HG03108 (cell line): ENCODE results near the gene TADA1.
"Not testable (repeated sequence)": the region's sequence is repeated elsewhere in the genome, so short reads cannot be mapped to it uniquely, and the experiment has no call there.

Experiments used
- ATAC-seq: cut with Tn5 transposase; IDR thresholded peaks from one replicate; pipeline ENCODE4 v1.9.1; 2021; ENCODE audit warnings: moderate library complexity; ENCODE audit not compliant: unreplicated experiment

Gene TADA1

DNA sequence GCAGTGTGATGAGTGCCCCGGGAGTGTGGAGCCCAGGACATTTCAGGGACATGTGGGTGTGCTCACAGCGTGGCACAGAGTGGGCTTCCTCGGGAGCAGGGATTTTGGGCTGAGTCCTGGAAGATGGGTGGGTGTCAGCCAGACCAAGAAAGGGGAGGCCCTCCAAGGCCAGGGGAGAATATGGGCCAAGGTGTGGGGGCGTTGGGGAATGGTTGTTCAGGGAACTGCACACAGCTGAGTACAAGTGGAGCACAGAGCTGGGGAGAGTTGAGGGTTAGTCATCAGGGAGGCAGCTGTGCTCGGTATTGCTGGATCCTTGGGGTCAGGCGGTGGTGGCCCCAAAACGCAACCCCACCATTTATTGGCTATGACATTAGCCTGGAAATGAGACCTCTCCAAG is 31.3 kb downstream of the TADA1 start:
- no peak for ATAC-seq

DNA sequence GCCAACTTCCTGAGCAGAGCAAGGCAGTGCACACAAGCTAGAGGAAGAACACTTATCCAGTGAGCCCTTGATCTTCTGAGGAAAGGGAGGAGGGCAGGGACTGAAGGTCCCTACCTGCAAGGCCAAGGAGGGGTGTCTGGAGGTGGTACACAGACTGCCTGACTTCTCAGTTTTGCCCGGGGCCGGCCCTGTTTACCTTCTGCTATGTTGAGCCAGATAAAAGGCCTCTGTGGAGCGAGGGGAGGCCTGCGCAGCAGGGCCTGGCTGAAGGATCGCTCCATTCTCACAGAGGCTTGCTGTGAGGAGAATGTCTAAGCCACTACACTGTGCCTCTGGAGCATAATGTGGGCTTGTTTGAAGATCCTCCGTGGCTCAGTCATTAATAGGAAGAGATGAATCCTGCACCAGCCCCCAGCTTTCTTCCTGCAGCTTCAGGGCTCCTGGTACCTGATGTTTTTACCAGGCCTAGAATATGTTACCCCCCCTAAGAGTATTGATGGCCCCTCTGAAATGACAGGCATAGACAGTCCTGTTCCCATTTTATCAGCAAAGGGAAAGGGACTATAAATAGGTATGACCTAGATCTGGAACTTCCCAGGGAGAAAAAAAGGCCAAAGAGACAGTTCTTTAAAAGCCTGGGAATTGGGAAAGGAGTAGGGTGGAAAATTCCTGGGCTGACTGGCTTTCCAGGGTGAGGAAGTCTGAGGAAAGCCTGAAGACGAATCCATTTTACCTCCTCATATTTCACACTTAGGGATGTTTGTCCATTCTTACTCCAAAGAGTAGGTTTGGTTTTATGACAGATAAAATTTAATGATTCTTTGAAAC is 32.1 kb downstream of the TADA1 start:
- ATAC-seq = no peak

DNA sequence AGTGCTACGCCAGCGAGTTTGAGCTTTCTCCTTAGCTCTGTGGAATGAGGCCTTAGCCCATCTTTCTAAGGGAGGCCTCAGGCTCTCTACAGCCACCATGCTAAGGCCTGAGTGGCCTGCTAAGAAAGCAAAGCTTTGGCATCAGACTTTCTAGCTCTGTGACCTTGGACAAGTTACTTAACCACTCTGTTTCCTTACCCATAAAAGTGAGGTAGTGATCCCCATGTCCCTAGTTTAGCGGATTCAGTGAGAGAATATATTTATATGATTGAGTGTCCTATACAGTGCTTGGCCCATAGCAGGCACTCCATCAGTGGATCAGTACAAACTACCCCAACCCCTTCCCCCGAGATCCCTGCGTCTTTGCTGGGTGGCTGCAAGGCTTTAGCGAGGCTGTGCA is 32.7 kb downstream of the TADA1 start:
- ATAC-seq = no peak

DNA sequence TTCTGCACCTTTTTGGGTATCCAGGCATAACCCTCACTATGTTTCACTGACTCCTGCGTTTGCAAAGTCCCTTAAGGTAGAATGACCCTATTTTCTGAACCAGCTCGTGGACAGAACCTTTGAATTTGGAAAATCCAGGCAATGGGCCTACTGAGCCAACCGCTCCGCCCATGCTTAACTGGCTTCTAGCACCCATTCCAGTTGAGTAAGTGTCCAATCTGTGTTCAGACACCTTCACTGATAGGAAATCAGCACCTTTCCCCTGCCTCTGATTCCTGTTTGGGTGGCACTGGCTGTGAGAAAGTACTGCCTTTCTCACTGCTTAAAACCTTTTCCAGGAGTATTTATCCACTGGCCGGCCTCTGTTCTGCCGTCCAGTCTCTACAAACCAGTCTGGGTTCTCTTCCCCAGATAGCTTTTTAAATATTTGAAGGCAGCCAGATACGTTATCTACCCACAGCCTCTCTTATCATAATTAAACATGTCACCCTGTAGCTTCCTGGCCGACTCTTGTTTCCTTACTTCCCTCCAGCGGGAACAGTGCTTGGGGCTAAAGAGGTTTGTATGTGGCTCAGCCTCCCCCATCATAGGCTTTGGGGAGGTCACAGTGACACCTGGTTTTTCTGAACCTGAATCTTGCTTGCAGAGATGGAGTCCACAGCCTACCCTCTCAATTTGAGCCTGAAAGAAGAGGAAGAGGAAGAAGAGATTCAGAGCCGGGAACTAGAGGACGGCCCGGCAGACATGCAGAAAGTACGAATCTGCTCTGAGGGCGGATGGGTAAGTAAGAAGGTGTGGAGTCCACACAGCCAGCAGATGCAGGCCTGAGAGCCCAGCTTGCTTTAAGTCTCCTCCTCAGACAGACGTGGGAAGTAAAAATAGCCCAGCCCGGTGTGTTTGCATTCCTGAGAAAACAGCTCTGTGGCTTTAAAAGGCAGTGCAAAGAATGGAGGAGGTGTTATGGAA is 35.5 kb downstream of the TADA1 start:
- no peak for ATAC-seq

DNA sequence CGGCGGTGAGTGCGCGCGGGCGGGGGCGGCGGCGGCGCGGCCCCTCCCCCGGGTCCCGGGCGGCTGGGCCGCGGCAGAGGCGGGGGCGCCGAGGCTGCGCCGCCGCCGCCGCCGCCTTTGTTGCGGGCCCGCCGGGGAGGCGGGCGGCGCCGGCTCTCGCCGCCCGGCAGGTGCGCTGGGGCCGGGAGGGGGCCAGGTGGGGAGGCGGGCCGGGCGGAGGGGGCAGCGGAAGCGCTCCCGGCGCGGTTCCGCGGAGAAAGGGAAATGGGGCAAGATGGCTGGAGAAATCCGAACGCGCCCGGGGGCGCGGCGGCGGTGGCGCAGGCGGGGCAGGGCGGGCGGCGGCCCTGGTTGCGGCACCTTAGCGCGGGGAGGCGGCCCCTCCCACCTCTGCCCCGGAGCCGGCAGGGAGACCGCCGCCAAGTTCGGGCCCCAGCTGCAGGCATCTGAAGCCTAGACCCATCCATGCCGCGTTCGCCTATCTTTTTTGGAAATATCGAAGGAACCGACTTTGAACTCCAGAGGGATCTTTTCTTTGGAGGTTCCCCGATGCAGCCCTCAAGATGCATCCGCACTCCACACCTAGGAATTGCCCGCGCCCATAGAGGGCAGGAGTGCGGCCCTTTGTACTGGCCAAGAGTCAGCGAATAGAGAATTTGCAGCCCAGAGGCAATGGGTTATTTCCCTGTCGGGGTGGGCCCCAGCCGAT is 36.3 kb downstream of the TADA1 start:
- peak; percentile 23 for ATAC-seq

DNA sequence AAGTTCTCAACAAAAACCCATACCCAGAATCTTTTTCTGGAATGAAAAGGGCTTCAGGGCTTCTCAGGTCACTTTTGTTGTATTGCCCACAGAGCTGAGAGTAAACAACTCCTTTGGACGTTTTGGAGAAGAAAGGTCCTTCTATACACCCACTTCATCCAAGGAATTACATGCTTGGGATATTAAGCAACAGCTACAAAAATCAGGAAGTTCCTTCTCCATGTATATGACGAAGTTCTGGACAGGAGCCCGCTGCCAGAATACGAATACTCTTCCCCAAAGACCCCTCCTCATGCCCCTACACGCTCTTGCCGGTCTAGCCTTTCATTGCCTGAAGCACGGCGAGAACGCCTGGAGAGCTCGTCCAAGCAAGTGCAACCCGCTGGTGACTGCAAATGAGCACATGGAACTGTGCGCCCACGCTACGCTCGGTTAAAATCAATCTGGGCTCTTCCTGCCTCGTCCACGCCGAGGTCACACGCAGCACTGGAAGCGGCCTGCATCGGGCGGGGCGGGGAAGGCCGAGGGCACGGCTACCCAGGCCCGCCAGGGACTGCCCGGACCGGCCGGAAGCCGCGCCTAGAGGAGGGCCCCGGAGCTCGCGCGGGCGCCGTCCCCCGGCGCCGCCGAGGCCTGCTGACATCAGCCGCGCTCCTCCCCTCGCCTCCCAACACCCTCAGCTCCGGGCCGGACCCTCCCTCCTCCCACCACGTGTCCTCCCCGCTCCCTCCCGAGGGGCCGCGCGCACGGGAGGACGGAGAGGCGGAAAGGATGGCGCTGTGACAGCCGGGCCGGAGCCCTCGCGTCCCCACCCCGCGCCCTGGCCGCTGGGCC is 37.1 kb downstream of the TADA1 start, which contains the start of gene POGK:
Gene POGK, plus strand, starts transcription at position 710 of the 834 bp plus-strand sequence. CDS start 1,482 bp downstream, outside the sequence.
- peak; percentile 99 for ATAC-seq

DNA sequence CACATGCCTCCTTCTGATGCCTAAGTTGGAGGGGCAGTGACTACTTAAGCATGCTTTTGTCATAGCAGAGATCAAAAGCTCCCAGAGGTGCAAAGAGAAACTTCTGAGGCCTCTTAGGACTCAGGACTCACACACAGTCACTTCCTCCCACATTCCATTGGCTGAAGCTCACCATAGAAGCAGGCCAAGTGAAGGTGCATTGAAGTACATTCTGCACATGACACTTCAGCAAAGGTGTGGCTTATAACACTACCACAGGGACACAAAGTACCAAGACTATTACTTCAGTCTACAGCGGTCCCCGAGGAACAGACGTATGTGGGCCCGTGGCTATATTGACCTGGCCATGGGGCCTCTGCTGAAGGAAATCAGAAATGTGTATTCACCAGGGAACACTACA is 39.3 kb downstream of the TADA1 start:
- ATAC-seq = no peak

DNA sequence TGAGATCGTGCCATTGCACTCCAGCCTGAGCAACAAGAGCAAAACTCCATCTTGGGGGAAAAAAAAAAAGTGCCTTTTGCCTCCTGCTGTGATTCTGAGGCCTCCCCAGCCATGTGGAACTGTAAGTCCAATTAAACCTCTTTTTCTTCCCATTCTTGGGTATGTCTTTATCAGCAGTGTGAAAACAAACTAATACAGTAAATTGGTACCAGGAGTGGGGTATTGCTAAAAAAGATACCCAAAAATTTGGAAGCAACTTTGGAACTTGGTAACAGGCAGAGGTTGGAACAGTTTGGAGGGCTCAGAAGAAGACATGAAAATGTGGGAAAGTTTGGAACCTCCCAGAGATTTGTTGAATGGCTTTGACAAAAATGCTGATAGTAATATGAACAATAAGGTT is 46.3 kb downstream of the TADA1 start:
- not testable (repeated sequence) for ATAC-seq

DNA sequence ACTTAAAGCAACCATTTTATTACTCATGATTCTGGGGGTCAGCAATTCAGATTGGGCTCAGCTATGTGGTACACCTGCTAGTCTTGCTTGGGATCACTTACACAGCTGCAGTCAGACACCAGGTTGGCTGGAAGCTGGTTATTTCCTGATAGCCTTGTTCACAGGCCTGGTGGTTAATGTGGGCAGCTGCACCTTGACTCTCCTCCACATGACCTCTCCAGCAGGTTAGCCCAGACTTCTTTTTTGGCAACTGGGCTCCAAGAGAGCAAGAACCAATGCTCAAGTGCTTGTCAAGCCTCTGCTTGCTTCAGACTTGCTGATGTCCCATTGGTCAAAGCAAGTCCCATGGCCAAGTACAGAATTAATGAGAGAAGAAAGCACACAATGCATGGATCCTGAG is 48.6 kb downstream of the TADA1 start:
- ATAC-seq = no peak

DNA sequence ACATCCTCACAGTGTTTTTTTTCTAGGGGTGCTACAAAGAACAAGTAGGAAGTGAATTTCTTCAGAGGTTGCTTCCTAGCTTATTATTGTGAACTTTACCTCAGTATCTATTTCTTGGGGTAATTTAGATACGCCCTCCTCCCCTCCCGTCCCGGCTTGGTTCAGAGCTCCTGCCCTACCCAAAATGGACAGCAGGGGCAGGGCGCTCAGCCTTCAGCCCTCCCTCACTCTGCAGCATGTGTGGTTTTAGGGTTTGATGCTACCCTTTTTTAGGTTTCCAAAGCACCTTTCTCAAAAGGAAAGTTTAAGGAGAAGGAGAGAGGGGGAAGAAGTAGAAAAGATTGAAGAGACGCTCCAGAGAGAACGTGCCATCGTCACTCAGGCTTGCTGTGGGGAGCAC is 53.7 kb downstream of the TADA1 start:
- no peak for ATAC-seq

DNA sequence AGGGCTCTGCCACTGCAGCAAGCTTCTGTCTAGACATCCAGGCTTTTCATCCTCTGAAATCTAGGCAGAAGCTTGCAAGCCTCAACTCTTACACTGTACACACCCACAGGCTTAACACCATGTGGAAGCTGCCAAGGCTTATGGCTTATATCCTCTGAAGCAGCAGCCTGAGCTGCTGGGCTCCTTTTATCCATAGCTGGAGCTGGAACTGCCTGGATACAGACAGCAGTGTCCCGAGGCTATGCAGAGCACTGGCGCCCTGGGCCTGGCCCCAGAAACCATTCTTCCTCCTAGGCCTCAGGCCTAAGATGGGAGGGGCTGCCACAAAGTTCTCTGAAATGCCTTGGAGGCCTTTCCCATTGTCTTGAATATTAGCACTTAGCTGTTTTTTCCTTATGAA is 56.1 kb downstream of the TADA1 start:
- no peak for ATAC-seq

DNA sequence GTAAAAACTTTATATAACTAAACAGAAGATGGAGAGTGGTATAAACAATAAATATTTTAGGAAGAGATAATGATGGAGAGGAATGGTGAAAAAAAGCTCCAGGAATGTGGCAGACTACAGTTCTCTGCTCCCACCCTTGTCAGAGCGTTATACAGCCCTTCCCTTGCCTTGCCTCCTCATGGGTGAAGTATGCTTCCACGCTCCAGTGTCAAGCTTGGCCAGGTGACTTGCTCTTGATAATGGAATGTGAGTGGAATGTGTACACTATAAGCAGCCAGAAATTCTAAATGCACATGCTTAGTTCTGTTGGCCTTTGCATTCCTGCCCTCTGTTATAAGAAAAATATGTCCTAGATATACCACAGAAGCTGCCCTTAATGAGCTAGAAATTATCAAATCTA is 61.5 kb downstream of the TADA1 start:
- no peak for ATAC-seq

DNA sequence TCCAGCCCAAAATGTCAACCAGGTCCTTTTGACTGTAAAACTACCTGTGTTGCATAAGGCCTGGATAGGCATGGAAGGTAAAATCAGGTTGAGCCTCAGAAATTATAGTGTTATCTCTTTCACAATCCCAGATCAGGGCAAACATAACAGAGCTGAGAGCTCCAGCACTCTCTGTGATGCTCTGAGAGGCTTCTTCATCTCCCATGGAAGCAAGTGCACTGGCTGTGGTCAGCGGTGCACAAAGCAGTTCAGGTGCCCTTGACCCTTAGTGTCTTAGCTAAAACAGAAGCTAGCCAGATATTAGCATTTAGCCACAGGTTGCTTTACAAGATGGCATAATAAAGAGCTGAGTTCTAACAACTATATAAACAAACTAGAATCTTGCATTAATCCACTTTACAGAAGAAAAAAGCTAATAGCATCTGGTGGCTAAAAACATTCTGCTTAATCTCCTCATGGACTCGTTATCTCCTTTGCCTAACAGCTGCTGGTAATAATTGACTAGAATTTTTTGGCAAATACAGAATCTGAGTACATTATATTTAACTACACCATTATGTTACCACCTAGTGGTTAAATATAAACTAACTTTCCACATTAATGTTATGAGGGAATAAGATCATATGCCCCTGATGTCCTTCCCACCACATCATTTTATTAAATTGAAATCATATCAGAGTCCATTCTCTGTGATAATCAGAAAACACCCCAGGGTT is 62.4 kb downstream of the TADA1 start:
- no peak for ATAC-seq

DNA sequence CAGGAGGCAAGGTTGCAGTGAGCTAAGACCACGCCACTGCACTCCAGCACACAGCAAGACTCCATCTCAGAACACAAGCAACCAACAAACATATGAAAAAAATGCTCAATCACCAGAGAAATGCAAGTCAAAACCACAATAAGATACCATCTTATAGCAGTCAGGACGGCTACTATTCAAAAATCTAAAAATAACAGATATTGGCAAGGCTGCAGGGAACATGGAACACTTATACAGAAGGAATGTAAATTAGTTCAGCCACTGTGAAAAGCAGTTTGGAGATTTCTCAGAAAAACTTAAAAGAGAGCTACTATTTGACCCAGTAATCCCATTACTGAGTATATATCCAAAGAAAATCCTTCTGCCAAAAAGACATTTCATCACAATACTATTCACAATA is 64.4 kb downstream of the TADA1 start:
- ATAC-seq = no peak

DNA sequence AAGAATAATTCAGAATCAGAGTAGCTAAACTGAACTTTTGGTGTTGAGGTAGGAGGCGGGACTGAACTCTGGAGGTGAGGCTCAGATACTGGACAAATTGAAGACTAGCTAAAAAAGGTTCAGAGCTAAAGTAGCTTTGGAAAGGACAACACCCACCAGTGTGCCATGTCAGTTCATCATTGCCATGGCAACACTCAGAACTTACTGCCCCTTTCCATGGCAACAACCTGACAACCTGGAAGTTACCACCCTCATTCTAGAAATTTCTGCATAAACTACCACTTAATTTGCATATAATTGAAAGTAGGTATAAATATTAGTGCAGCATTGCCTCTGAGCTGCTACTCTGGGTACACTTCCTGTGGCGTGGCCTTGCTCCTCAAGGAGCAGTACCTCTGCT is 67.1 kb downstream of the TADA1 start:
- no peak for ATAC-seq
